ENCODE measurements around the gene HDDC3.

DNA sequence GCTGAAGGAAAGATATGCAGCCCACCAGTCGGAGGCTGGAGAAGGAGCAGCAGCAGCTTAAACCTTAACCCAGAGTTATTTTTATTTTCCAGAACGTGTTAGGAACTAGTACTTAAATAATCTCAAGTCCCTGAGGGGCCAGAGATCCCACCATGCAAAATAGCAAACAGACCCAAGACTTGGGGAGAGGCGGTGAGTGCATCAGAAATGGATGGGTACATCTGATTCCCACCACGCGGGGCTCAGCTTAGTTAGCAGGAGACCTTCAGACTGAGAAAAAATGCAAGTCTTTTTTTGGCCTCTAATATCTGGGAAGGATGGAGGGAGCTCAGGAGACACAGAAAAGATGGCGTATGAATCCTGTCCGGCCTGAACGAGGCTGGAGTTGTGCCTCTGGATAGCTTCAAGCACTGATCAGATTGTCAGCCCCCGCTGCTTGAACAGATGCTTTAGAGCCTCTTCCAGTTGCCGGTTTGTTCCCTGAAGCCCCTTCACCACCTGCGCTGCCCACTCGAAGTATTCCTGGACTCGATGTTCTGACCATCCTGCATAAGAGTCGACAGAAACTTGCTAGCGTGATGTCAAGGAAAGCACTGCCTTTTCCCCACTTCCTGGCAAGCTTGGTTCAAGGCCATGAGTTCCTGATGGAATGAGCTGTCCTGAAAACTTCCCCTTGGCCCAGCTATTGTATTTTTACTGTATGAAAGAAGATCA, 1.3 kb downstream of the HDDC3 start:
- TF ChIP-seq, protein P1, sequence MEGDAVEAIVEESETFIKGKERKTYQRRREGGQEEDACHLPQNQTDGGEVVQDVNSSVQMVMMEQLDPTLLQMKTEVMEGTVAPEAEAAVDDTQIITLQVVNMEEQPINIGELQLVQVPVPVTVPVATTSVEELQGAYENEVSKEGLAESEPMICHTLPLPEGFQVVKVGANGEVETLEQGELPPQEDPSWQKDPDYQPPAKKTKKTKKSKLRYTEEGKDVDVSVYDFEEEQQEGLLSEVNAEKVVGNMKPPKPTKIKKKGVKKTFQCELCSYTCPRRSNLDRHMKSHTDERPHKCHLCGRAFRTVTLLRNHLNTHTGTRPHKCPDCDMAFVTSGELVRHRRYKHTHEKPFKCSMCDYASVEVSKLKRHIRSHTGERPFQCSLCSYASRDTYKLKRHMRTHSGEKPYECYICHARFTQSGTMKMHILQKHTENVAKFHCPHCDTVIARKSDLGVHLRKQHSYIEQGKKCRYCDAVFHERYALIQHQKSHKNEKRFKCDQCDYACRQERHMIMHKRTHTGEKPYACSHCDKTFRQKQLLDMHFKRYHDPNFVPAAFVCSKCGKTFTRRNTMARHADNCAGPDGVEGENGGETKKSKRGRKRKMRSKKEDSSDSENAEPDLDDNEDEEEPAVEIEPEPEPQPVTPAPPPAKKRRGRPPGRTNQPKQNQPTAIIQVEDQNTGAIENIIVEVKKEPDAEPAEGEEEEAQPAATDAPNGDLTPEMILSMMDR (conservative IDR thresholded peaks at IDR 0.05; ENCODE audit: low read length): no peak
- TF ChIP-seq EZH2phosphoT487 (IDR thresholded peaks at IDR 0.05; ENCODE audit: borderline replicate concordance, low read depth, low read length): no peak
